ENCODE measurements around the gene NELFCD.
A peak's percentile ranks its signal among the peaks of the same experiment; 100 is the strongest.

NELFCD gene

GRCh38 chr20:59000326-59000725 is 19.3 kb downstream of the NELFCD start:
- Histone ChIP-seq H3K4me3 (ENCODE audit: low read length) (no peak overlapping the region), H3K27ac (ENCODE audit: low read length) (no peak overlapping the region), H3K36me3 (ENCODE audit: insufficient read depth, low read depth, low read length) (peaks cover 23% of the 10 kb centered on the region), H3K27me3 (ENCODE audit: insufficient read depth, low read length) (no peaks in the 10 kb centered on the region), H3K4me1 (ENCODE audit: insufficient read depth, low read length) (no peaks in the 10 kb centered on the region), H3K9ac (ENCODE audit: low read depth, low read length) (no peak overlapping the region), H3K9me3 (ENCODE audit: insufficient read depth, low read depth, low read length) (no peaks in the 10 kb centered on the region)

GRCh38 chr20:59001068-59001448 is 20.0 kb downstream of the NELFCD start:
- H3K27ac ChIP-seq (ENCODE audit: low read length): no peak overlapping the region
- no peaks in the 10 kb centered on the region for H3K27me3 ChIP-seq (ENCODE audit: insufficient read depth, low read length)
- no peak overlapping the region for H3K9ac ChIP-seq (ENCODE audit: low read depth, low read length)
- no peaks in the 10 kb centered on the region for H3K9me3 ChIP-seq (ENCODE audit: insufficient read depth, low read depth, low read length)
- H3K36me3 ChIP-seq (ENCODE audit: insufficient read depth, low read depth, low read length): peaks cover 15% of the 10 kb centered on the region
- H3K4me1 ChIP-seq (ENCODE audit: insufficient read depth, low read length): no peaks in the 10 kb centered on the region
- H3K4me3 ChIP-seq (ENCODE audit: low read length): no peak overlapping the region

GRCh38 chr20:59001449-59002171 is 20.6 kb downstream of the NELFCD start:
- H3K36me3 ChIP-seq (ENCODE audit: insufficient read depth, low read depth, low read length): peaks cover 10% of the 10 kb centered on the region; the same call in 1 of the 2 replicates
- no peak overlapping the region; the same call in 1 of the 2 replicates for H3K9ac ChIP-seq (ENCODE audit: low read depth, low read length)
- no peaks in the 10 kb centered on the region for H3K4me1 ChIP-seq (ENCODE audit: insufficient read depth, low read length)
- 0 out of 2 replicates have a peak, but pooled peaks cover 4% of the 10 kb centered on the region for H3K27me3 ChIP-seq (ENCODE audit: insufficient read depth, low read length)
- H3K4me3 ChIP-seq (ENCODE audit: low read length): no peak overlapping the region
- no peaks in the 10 kb centered on the region for H3K9me3 ChIP-seq (ENCODE audit: insufficient read depth, low read depth, low read length)
- no peak overlapping the region for H3K27ac ChIP-seq (ENCODE audit: low read length)

DNA sequence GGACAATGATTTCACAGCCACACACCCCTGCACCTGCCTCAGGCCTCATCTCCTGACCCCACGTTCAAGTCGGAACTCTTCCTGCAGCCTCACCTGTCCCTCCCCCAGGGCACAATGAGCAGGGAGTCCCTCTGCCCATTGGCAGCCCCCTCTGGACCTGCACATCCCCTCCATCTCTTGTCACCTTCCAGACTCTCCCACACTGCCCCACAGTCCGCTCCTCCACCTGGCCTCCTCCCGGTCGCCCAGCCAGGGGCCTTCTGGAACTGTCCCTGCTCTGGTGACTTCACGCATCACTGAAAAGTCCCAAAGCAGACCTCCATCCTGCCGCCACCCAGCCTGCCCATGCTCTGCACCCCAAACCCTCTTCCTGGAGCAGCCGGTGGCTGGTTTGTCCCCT is 21.3 kb downstream of the NELFCD start:
- Histone ChIP-seq H3K36me3 (ENCODE audit: insufficient read depth, low read depth, low read length) (0 out of 2 replicates have a peak, but pooled peaks cover 5% of the 10 kb centered on the region), H3K27me3 (ENCODE audit: insufficient read depth, low read length) (peaks cover 6% of the 10 kb centered on the region; the same call in 1 of the 2 replicates), H3K27ac (ENCODE audit: low read length) (no peak overlapping the region), H3K4me1 (ENCODE audit: insufficient read depth, low read length) (no peaks in the 10 kb centered on the region), H3K4me3 (ENCODE audit: low read length) (no peak overlapping the region), H3K9ac (ENCODE audit: low read depth, low read length) (no peak overlapping the region), H3K9me3 (ENCODE audit: insufficient read depth, low read depth, low read length) (no peaks in the 10 kb centered on the region)

GRCh38 chr20:59002874-59003399 is 21.9 kb downstream of the NELFCD start:
- H3K27ac ChIP-seq (ENCODE audit: low read length): no peak overlapping the region
- no peak overlapping the region for H3K4me3 ChIP-seq (ENCODE audit: low read length)
- H3K9ac ChIP-seq (ENCODE audit: low read depth, low read length): no peak overlapping the region
- peaks cover 12% of the 10 kb centered on the region for H3K27me3 ChIP-seq (ENCODE audit: insufficient read depth, low read length)
- no peaks in the 10 kb centered on the region for H3K9me3 ChIP-seq (ENCODE audit: insufficient read depth, low read depth, low read length)
- 0 out of 2 replicates have a peak, but pooled peaks cover 2% of the 10 kb centered on the region for H3K36me3 ChIP-seq (ENCODE audit: insufficient read depth, low read depth, low read length)
- no peaks in the 10 kb centered on the region for H3K4me1 ChIP-seq (ENCODE audit: insufficient read depth, low read length)

GRCh38 chr20:59003836-59004492 is 22.9 kb downstream of the NELFCD start:
- H3K9ac ChIP-seq (ENCODE audit: low read depth, low read length): no peak overlapping the region

GRCh38 chr20:59004493-59004762 is 23.4 kb downstream of the NELFCD start:
- Histone ChIP-seq H3K4me1 (ENCODE audit: insufficient read depth, low read length) (no peaks in the 10 kb centered on the region), H3K9me3 (ENCODE audit: insufficient read depth, low read depth, low read length) (no peaks in the 10 kb centered on the region), H3K36me3 (ENCODE audit: insufficient read depth, low read depth, low read length) (no peaks in the 10 kb centered on the region), H3K4me3 (ENCODE audit: low read length) (no peak overlapping the region), H3K27me3 (ENCODE audit: insufficient read depth, low read length) (peaks cover 26% of the 10 kb centered on the region), H3K27ac (ENCODE audit: low read length) (no peak overlapping the region), H3K9ac (ENCODE audit: low read depth, low read length) (no peak overlapping the region)

More at GRCh38 chr20:59003836-59004492, 22.9 kb downstream of the NELFCD start:
- Histone ChIP-seq H3K36me3 (ENCODE audit: insufficient read depth, low read depth, low read length) (no peaks in the 10 kb centered on the region), H3K4me1 (ENCODE audit: insufficient read depth, low read length) (no peaks in the 10 kb centered on the region), H3K4me3 (ENCODE audit: low read length) (no peak overlapping the region), H3K27ac (ENCODE audit: low read length) (no peak overlapping the region), H3K9me3 (ENCODE audit: insufficient read depth, low read depth, low read length) (no peaks in the 10 kb centered on the region), H3K27me3 (ENCODE audit: insufficient read depth, low read length) (peaks cover 22% of the 10 kb centered on the region)

GRCh38 chr20:59004763-59005522 is 23.9 kb downstream of the NELFCD start:
- Histone ChIP-seq H3K4me1 (ENCODE audit: insufficient read depth, low read length) (no peaks in the 10 kb centered on the region), H3K27ac (ENCODE audit: low read length) (no peak overlapping the region), H3K36me3 (ENCODE audit: insufficient read depth, low read depth, low read length) (no peaks in the 10 kb centered on the region), H3K27me3 (ENCODE audit: insufficient read depth, low read length) (peaks cover 26% of the 10 kb centered on the region), H3K9ac (ENCODE audit: low read depth, low read length) (no peak overlapping the region), H3K4me3 (ENCODE audit: low read length) (no peak overlapping the region), H3K9me3 (ENCODE audit: insufficient read depth, low read depth, low read length) (no peaks in the 10 kb centered on the region)

GRCh38 chr20:59005523-59006166 is 24.6 kb downstream of the NELFCD start:
- peaks cover 26% of the 10 kb centered on the region for H3K27me3 ChIP-seq (ENCODE audit: insufficient read depth, low read length)
- H3K4me3 ChIP-seq (ENCODE audit: low read length): no peak overlapping the region
- H3K4me1 ChIP-seq (ENCODE audit: insufficient read depth, low read length): peaks cover under 1% of the 10 kb centered on the region; the same call in 1 of the 2 replicates
- H3K9ac ChIP-seq (ENCODE audit: low read depth, low read length): no peak overlapping the region
- H3K36me3 ChIP-seq (ENCODE audit: insufficient read depth, low read depth, low read length): no peaks in the 10 kb centered on the region
- no peaks in the 10 kb centered on the region for H3K9me3 ChIP-seq (ENCODE audit: insufficient read depth, low read depth, low read length)
- no peak overlapping the region for H3K27ac ChIP-seq (ENCODE audit: low read length)

GRCh38 chr20:59006167-59006863 is 25.3 kb downstream of the NELFCD start:
- no peak overlapping the region for H3K27ac ChIP-seq (ENCODE audit: low read length)
- H3K4me1 ChIP-seq (ENCODE audit: insufficient read depth, low read length): peaks cover 6% of the 10 kb centered on the region
- peaks cover 26% of the 10 kb centered on the region for H3K27me3 ChIP-seq (ENCODE audit: insufficient read depth, low read length)
- no peaks in the 10 kb centered on the region for H3K9me3 ChIP-seq (ENCODE audit: insufficient read depth, low read depth, low read length)
- H3K4me3 ChIP-seq (ENCODE audit: low read length): peak overlapping the region; percentile 69
- H3K36me3 ChIP-seq (ENCODE audit: insufficient read depth, low read depth, low read length): no peaks in the 10 kb centered on the region
- peak overlapping the region; percentile 64; the same call in 1 of the 2 replicates for H3K9ac ChIP-seq (ENCODE audit: low read depth, low read length)

Measured in iPS-20b (cell line).